D341Med (cell line): ENCODE measurements around the gene LMO2.
A peak's percentile ranks its signal among the peaks of the same experiment; 100 is the strongest.

Experiments
- DNase-seq: peaks from one replicate; pipeline ENCODE4 v3.0.0; 2012; ENCODE audit warnings: low spot score

Gene LMO2

DNA sequence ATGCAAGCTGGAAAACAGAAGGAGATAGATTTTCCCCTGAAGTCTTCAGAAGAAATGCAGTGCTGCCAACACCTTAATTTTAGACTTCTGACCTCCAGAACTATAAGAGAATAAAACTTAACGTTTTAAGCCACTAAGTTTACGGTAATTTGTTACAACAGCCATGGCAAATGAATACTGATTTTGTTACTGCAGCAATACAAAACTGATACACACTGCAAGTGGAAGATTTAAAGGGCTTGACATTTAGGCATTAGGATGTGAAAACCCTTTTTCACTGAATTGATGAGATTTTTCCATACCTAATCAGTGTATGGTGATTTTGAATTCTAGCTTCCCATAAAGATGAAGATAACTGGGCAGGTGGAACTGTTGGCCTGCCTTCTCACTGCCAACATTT lies 22.1 kb upstream of the LMO2 start:
- DNase-seq: no peak

DNA sequence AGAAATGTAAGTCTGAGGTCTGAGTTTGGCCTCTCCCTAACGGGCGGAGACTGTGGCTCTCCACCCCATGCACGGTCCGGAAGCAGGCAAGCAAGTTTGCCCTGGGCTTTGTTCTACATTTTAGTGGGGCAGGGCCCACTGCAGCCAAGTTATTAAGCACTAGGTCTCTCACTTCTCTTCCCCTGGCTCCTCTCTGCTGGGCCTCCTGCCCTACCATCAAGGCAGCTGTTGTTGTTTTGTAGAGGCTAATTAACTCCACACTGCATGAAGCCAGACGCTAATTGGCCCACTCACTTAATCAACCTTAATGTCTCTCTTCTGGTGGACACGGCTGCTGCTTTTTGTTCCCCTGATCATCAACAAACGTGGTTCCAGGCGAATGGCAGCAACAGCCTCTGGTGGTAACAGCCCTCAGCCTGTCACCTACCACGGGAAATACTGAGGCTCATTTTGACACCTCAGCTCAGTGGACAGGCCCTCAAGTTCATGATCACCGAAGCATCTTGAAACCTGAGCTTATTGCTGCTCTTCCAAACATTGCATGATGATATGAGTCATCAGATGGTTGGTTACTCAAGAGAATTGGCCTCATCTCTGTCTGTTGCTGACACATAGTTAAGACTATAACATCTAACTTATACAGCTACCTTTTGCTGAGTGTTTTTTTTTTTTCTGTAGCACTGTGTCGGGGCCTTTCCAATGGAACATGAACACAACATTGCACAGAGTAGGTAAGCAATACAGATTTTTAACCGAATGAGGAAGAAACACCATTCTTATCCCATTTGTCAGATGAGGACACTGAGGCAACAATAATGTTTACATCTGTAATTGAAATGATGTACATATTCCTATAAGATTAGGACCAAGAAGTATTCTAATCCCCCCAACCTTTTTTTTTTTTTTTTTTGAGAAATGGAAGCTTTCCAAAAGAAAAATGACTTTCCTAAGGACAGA lies 20.8 kb upstream of the LMO2 start:
- peak; percentile 64 for DNase-seq

DNA sequence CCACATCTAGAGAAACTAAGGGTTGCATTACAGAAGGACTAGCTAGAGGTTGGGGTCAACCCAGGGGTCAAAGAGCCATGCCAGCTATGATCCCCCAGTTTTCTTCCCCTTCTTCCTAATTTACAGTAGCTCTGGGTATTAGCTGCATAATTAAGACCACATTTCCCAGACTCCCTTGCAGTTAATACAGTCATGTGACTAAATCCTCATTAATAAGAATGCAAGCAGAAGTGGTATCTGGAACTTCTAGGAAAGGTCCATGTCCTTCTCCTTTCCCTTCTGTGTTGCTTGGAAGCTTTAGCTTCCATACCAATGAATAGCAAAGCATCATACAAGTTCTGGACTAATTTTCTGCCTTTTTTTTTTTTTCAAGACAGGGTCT lies 19.1 kb upstream of the LMO2 start:
- no peak for DNase-seq

DNA sequence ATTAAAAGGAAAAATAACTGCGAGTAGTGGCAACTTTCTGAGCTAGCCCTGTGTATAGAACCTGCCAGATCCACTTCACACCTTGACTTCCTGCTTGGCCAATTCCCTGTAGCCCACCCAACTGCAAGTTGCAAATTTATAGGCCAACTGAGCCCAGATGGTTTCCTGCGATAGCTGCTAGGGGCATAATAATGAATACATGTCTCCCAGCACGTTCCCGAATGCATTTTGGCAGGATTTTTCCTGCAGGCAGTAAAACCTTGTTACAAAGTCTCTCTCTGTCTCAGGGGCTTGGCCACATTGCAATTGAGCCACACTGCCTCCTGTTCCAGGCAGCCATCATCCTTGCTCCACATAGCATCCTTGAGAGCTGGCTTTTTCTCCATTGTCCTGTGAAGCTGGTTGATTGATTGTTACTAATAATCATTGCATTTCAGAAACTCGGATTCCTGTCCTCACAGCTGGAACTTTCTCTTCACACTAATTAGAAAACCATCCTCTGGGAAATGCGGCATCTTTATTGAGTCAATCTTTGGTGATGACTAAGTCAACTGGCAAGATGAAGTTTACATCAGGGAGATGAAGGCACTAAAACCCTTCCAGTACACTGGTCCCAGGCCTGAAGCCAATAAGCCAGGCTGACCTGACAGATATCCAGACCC lies 18.6 kb upstream of the LMO2 start:
- DNase-seq: no peak

DNA sequence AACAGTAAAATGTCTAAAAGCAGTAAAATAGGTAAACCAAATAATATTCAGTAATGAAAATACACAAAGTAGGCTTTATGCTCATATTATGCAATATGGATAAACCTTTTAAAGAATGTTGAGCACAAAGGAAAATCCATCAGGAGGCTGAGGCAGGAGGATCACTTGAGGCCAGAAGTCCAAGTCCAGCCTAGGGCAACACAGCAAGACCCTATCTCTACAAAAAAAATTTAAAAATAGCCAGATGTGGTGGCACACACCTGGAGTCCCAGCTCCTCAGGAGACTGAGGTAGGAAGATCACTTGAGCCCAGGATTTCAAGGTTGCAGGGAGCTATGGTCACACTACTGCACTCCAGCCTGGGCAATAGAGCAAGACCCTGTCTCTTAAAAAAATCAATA lies 17.7 kb upstream of the LMO2 start:
- no peak for DNase-seq

DNA sequence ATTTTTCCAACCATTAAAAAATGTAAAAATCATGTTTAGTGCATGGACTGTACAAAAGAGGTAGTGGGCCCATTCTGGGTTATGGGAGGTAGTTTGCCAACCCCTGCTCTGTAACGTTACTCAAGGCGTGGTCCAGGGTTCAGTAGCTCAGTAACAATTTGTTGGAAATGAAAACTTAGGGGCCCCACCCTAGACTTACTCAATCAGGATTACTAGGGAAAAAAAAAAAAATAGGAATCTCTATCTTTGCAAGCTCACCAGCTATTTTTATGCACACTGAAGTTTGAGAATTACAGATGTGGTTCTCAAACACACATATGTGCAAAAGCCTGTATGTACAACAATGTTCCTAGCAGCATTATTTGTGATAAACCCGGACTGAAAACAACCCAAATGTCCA lies 17.3 kb upstream of the LMO2 start:
- DNase-seq: no peak

DNA sequence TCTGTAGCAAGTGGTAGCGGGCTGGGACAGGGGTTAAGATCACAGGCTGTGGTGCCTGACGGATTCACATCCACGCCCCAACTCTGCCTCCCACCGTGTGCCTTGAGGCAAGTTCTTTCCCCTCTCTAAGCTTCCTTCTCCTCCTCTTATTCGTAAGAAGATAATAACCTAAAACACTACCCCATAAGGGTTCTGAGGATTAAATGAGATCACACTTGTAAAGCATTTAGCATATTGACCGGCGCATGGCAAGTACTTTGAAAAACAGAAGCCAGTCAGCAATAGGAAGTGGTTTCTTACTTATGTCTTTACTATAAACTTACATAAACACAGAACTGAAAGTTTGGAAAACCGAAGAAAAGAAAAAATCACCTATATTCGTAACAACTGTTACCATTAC lies 15.5 kb upstream of the LMO2 start:
- peak; percentile 70 for DNase-seq

DNA sequence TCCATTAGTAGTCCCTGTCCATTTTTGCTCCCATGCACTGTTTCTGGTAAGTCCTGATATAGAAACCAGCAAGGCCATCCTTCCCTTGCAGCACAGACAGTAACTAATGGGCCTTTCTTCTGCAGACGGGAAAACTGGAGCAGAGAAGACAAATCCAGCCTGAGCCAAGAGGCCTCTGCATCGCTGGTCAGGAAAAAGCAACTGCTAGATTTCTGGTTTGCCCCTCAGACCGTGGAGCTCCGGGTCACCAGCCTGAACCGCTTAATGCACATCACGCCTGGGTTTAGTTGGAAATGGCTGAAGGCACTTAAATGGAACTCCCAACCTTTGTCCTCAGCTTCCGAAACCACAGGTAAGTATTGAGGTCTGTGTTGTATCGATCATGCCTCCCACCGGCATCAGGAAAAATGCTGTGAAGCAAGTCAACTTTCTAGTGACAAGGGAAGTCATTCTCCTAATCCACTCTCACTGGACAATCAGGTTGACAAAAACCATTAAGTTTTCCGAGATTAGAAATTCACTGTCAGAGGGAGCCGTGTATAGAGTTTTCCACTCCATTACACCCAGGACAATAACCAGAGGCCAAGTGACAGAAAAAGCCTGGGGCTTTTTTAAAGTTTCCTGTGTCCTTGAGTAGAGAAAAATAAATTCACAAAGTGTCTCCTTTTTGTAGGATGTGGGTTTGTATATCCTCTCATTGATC lies 14.8 kb upstream of the LMO2 start:
- no peak for DNase-seq

DNA sequence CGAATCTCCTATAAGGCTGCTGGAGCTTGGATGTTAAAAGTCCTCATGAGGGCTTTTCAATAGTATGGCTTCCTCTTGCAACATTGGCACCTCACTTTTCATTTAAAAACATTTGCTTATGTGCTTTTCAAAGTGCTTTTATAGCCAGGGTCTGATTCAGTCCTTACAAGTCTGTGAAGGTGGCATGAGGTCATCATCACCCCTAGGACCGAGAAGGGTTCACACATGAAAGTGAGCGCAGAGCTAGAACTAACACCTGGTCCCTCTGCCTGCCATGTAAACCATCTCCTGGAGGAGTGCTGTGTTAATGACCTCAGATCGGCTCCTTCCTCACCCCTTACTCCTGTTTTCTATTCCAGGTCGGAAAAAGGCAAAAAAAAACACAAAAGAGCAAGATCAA lies 12.2 kb upstream of the LMO2 start:
- DNase-seq: no peak

DNA sequence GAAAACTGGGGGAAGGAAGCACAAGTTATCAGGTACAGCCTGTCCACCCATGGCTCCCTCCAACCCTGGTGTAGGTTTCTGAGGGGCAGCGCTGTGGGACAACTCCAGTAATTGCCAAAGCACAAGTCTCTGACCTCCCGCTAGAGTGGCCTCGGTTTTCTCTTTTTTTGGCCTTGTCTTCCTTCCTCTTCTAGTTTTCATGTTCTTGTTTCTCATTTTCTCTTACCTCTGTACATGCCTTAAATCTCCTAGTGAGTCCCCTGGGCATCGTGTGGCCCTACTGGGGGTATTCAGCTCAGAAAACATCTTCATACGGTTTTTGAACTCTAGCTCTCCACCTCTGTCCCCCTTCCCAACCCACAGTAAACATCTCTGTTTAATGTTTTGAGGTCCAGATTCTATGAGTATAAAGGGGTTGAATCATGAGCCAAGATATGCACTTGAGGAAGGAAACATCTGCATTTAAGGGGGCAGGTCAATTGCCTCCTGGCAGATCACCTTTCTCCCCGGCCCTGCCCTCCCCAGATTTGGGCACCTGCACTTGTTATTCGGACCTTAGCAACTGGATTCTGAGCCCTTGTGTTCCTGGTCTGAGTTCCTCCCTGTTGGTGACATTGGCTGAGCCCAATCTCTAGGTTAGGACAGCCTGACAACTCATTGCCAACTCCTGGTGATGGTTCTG lies 8.4 kb upstream of the LMO2 start:
- no peak for DNase-seq

DNA sequence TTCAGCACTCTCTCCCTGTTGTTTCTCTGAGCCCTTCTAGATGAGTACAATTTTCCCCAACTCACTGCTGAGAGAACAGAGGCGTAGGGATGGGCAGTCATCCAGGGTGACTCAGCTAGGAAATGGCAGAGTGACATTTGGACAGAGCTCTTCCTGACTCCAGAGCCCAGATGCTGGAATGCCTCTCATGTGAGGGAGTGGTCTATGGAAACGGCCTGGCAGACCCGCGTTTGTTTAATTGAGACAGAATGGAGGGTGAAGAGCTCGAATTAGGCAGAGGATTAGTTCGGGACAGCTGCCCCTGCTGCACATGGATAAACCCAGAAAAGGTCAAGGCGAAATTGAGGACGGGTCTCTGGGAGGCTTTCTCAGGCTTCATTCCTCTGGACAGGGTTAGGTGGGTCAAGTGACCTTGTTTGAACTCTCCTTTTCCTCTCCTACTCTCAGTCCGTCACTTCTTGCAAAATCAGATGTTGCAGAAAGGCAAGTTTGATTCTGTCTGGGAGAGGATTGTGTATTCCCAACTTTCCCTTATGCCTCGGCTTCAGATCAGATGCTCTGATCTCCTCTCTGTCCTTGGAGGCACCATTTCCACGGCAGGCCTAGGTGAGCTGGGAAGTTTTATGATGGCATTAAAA lies 7.6 kb upstream of the LMO2 start:
- DNase-seq: peak; percentile 54

DNA sequence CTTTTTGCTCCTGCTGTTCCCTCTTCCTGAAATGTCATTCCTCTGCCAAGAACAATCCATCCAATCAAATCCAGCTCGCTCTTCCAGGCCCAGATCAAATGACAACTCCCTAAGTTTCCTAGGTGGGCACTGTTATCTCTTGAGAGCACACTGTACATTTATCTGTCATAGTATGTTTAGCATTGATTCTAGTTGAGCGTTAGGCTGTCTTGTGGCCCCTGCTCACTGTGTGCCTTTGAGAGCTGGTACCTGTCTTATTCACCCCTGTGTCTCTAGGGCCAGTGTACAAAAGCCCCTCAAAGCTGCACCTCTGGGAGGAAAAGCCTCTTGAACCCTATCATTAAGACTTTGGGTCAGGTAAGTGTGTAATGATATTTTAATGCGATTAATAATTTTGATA lies 7.1 kb upstream of the LMO2 start:
- no peak for DNase-seq

DNA sequence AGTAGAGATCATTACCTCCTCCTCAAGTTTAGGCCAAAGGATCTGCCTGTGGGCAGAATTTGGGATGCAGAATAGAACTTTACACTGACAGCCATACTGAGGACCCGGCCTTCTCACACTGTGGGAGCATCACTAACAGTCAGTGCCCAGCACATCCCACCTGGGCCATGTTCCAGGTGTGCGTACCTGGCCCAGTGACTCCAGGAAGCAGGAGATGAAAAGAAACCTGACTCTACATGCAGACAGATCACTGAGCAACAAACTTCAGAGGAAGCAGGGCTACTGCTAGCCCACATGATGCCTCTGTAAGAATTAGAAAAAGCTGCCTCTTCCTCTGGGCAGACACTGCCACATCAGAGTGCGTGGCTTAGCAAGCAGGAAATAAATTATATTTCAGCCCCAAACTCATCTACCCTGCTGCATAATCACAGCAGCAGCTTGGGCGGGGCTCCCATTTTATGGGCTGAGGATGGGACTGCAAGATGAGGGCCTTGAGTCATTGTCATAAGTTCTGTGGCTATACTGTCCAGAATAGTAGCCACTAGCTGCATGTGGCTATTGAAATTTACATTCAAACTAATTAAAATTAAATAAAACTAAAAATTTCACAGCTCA lies 6.0 kb upstream of the LMO2 start:
- DNase-seq: no peak

DNA sequence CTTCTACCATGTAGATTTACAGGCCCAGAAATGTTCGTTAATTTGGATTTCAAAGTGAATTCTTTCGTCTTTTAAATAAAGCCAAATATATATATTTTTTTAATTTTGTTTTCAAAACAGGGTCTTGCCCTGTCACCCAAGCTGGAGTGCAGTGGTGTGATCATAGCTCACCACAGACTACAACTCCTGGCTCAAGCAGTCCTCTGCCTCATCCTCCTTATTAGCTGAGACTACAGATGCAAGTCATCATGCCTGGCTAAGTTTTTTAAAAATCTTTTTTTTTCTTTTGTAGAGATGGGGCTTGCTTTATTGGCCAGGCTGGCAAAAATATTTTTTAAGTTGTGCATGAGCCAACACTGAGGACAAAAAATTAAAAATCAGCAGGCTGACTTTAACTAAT lies 5.0 kb upstream of the LMO2 start:
- no peak for DNase-seq

DNA sequence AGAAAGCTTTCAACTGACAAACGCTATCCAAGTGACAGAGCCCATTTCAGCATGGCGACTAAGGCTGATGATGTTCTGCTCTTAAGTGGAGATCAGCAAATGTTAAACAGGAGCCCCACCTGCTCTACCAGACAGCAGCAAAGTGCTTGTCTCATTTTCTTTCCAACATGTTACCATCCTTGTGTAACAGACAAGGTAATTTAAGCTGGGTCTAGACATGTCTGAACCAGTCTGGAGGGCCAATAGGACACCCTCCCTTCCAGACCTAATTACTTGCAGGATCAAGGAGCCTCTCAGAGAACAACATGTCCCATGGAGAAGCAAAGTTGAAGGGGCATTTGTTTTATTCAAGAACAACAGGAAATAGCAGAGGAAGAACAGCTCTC lies 3.9 kb upstream of the LMO2 start:
- DNase-seq: peak; percentile 67

DNA sequence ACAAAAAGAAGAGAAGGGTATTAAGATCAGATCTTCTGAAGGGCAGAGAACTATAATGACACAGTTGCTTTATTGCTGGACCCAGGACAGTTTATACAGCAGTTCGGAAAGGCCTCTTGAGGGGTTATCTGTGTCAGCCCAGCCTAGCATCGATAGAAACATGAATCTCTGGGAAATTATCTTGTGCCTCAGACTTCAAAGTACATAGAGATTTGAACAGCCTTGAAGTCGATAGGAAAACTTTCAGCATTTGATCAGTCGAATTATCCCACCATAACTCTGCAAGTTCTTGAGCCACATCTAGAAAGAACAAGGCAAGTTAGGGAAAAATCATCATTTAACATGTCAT lies 2.5 kb upstream of the LMO2 start:
- no peak for DNase-seq

DNA sequence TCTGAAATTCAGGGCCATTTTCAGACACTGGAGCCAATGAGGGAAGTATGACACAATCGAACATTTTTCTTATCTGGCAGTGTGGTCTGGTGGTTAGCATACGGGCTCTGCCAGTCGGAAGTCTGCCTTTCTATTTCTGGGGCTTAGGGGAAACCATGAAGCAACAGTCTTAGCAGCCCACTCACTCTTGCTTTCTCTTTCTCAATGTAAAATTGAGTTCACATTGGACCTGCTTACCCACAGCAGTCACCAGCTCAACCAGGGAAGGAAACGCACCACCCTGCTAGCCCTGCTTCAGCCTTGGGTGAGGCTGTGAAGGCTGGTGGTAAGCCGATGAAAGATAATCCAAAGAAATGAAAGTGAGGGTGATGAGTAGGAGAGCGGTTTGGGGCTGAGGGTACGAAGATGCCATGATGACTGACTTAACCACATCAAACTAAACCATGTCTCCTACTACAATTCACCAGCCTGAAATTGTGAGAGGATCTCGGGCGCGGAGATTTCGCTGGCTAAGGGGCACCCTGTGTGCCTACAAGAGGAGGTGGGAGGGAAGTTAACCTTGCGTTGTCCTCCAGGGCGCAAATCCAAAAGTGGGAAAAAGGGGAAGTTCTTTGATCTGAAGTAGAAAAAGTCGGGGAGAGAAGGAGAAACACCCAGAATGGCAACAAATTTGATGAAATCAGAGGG lies 2.0 kb upstream of the LMO2 start:
- DNase-seq: no peak

DNA sequence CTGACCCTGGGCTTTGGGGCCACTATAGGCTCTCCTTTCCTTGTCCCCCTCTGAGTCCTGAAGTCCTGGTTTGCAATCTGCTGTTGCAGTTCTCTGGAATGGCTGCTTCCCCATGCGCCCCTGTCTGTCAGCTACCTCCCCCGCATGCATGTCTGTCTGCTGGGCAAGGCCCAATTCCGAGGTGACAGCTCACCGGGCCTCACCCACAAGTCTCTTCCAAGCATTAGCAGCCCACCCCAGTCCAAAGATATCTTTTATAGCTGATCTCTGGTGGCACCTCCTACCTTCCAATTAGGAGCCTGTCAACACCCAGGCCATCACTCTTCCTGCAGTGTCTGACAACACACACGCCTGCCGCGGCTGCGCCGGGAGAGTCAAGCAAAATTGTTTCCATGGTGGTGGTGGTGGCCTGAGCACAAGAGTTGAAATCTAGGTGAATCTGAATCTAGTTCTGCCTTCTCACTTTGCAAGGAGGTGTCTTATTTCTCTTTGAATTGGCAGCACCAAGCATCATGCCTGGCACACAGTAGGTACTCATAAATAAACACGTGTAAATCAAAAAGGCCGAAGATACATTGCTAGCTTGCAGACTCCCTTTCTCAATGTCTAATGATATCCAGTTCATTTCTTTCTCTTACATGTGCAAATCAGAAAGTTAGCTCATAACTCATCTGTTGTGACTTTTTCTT lies 1.2 kb upstream of the LMO2 start:
- DNase-seq: no peak

DNA sequence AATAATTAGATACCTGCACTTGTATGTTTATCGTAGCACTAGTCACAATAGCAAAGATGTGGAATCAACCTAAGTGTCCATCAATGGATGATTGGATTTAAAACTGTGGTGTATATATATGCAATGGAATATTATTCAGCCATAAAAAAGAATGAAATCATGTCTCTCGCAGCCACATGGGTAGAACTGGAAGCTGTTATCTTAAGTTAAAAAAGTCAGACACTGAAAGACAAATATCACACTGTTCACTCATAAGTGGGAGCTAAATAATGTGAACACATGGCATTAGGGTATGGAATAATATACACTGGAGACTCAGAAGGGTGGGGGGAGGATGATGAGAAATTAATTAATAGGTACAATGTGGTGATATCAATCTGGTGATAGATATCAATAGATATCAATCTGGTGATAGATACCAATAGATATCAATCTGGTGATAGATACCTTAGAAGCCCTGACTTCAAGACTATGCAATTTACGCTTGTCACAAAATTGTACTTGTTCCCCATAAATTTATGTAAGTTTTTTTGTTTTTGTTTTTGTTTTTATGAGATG lies 2.0 kb downstream of the LMO2 start:
- DNase-seq: no peak

DNA sequence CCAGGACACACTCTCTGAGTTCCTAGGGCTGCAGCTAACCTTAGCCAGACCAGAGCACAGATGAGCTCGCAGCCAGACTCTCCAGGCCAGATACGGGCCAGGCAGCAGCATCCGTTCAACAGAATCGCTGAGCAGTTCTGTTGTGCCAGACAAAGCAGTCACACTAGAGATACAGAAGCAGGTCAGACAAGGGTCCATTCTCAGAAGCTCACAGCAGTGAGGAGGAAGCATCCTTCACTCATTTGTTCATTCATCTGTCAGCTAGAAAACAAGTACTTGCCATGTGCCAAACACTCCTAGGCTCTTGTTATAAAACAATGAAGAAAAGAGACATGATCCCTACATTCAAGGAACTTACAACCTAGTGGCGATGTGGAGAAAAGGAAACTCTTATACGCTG lies 2.6 kb downstream of the LMO2 start:
- no peak for DNase-seq
